WTC11 (cell line): ENCODE data around the gene PFN2. TPM values are rescaled to one million over a fixed set of nuclear protein-coding genes. Genes with fewer than 3 reads are reported as not detected.
"Not testable (repeated sequence)": the region's sequence is repeated elsewhere in the genome, so short reads cannot be mapped to it uniquely, and the experiment has no call there.

Experiments
- ATAC-seq: fragments of 200-7000 bp; cut with Tn5 transposase; 2 replicates; pipeline ENCODE4 v1.10.0; 2021; ENCODE audit warnings: mild to moderate bottlenecking, moderate library complexity
- CTCF ChIA-PET: fragments of 300-600 bp; sonication (Branson Sonifier 250); formaldehyde crosslinking; loops from one replicate; lab custom pipeline; 2021; ENCODE audit warnings: antibody characterized with exemption; lab: Charles Lee
- POLR2A ChIA-PET: fragments of 350-600 bp; sonication (Branson Sonifier 250); formaldehyde crosslinking; loops from one replicate; lab custom pipeline; 2021; ENCODE audit warnings: antibody characterized with exemption; lab: Charles Lee
- DNase-seq: peaks from one replicate; pipeline ENCODE4 v3.0.0; 2021; ENCODE audit warnings: low spot score
- H3K27ac Mint-ChIP-seq: 2 replicates; pipeline ENCODE4 v1.8.0; 2021; ENCODE audit warnings: mixed read lengths
- H3K27me3 Mint-ChIP-seq: 2 replicates; pipeline ENCODE4 v1.8.0; 2021; ENCODE audit warnings: low read depth, mild to moderate bottlenecking, moderate library complexity, mixed read lengths
- H3K36me3 Mint-ChIP-seq: 2 replicates; pipeline ENCODE4 v1.8.0; 2021; ENCODE audit warnings: mixed read lengths
- H3K4me1 Mint-ChIP-seq: 2 replicates; pipeline ENCODE4 v1.8.0; 2022; ENCODE audit warnings: mixed read lengths
- H3K4me3 Mint-ChIP-seq: 2 replicates; pipeline ENCODE4 v1.8.0; 2021; ENCODE audit warnings: mild to moderate bottlenecking, moderate library complexity, mixed read lengths
- H3K9me3 Mint-ChIP-seq: 2 replicates; pipeline ENCODE4 v1.8.0; 2021; ENCODE audit warnings: mixed read lengths
- AFF4 ChIP-seq: sonication (generic); formaldehyde crosslinking; IDR thresholded peaks from 2 replicates; pipeline ENCODE4 v1.8.1; 2023; ENCODE audit warnings: mild to moderate bottlenecking, missing genetic modification reagents, borderline replicate concordance
- ATF1 ChIP-seq: sonication (generic); formaldehyde crosslinking; IDR thresholded peaks from 2 replicates; pipeline ENCODE4 v1.8.1; 2023; ENCODE audit warnings: mild to moderate bottlenecking, moderate library complexity, missing genetic modification reagents
- CREM ChIP-seq: sonication (generic); formaldehyde crosslinking; IDR thresholded peaks from 2 replicates; pipeline ENCODE4 v1.8.1; 2022; ENCODE audit warnings: mild to moderate bottlenecking, missing genetic modification reagents, moderate library complexity
- EMX1 ChIP-seq: fragments of 250-450 bp; sonication (Bioruptor Pico); IDR thresholded peaks from 2 replicates; pipeline ENCODE4 v1.8.0; 2021; ENCODE audit warnings: mild to moderate bottlenecking
- ETV6 ChIP-seq: sonication (generic); formaldehyde crosslinking; IDR thresholded peaks from 2 replicates; pipeline ENCODE4 v1.8.1; 2022; ENCODE audit warnings: mild to moderate bottlenecking, missing genetic modification reagents
- FOXK1 ChIP-seq: sonication (generic); formaldehyde crosslinking; IDR thresholded peaks from 2 replicates; pipeline ENCODE4 v1.8.0; 2022; ENCODE audit warnings: mild to moderate bottlenecking, moderate library complexity, missing genetic modification reagents
- HMGA2 ChIP-seq: fragments of 250-450 bp; sonication (Bioruptor Pico); IDR thresholded peaks from 2 replicates; pipeline ENCODE4 v1.4.0; 2021; ENCODE audit warnings: mild to moderate bottlenecking, moderate library complexity
- IRF1 ChIP-seq: sonication (generic); formaldehyde crosslinking; IDR thresholded peaks from 2 replicates; pipeline ENCODE4 v1.8.0; 2023; ENCODE audit warnings: missing genetic modification reagents
- IRF2 ChIP-seq: sonication (generic); formaldehyde crosslinking; IDR thresholded peaks from 2 replicates; pipeline ENCODE4 v1.8.0; 2022; ENCODE audit warnings: low read depth, missing genetic modification reagents, borderline replicate concordance
- JUN ChIP-seq: sonication (generic); formaldehyde crosslinking; IDR thresholded peaks from 2 replicates; pipeline ENCODE4 v1.8.0; 2023; ENCODE audit warnings: mild to moderate bottlenecking, missing genetic modification reagents
- KAT7 ChIP-seq: sonication (generic); formaldehyde crosslinking; IDR thresholded peaks from 2 replicates; pipeline ENCODE4 v1.8.1; 2023; ENCODE audit warnings: missing genetic modification reagents, mild to moderate bottlenecking, borderline replicate concordance
- MLX ChIP-seq: sonication (generic); formaldehyde crosslinking; IDR thresholded peaks from 2 replicates; pipeline ENCODE4 v1.8.1; 2023; ENCODE audit warnings: mild to moderate bottlenecking, missing genetic modification reagents, moderate library complexity
- PRRX2 ChIP-seq: fragments of 250-450 bp; sonication (Bioruptor Pico); IDR thresholded peaks from 2 replicates; pipeline ENCODE4 v1.8.0; 2021; ENCODE audit warnings: mild to moderate bottlenecking
- RORB ChIP-seq: fragments of 250-450 bp; sonication (Bioruptor Pico); IDR thresholded peaks from 2 replicates; pipeline ENCODE4 v1.9.0; 2021; ENCODE audit warnings: mild to moderate bottlenecking
- SMAD3 ChIP-seq: sonication (generic); formaldehyde crosslinking; IDR thresholded peaks from 2 replicates; pipeline ENCODE4 v1.8.0; 2022; ENCODE audit warnings: missing genetic modification reagents, mild to moderate bottlenecking, borderline replicate concordance
- TCF7 ChIP-seq: sonication (generic); formaldehyde crosslinking; IDR thresholded peaks from 2 replicates; pipeline ENCODE4 v1.8.0; 2022; ENCODE audit warnings: mild to moderate bottlenecking, low read depth, missing genetic modification reagents, moderate library complexity
- TEAD1 ChIP-seq: sonication (generic); formaldehyde crosslinking; IDR thresholded peaks from 2 replicates; pipeline ENCODE4 v1.8.0; 2022; ENCODE audit warnings: mild to moderate bottlenecking, missing genetic modification reagents
- ZNF317 ChIP-seq: sonication (generic); formaldehyde crosslinking; IDR thresholded peaks from 2 replicates; pipeline ENCODE4 v1.8.1; 2023; ENCODE audit warnings: low read depth, mild to moderate bottlenecking, moderate library complexity, missing genetic modification reagents, borderline replicate concordance
- ZNF416 ChIP-seq: fragments of 250-450 bp; sonication (Bioruptor Pico); IDR thresholded peaks from 2 replicates; pipeline ENCODE4 v1.9.0; 2021; ENCODE audit warnings: mild to moderate bottlenecking, inconsistent platforms
- total RNA-seq: library from RNA; stranded (reverse); gene quantifications from 3 replicates; pipeline ENCODE4 v1.2.3, GENCODE V29; 2021
- TF ChIP-seq, protein P1 (sequence below): sonication (generic); formaldehyde crosslinking; IDR thresholded peaks from 2 replicates; pipeline ENCODE4 v1.8.1; 2023; ENCODE audit warnings: mild to moderate bottlenecking, missing genetic modification reagents
- TF ChIP-seq, protein P2 (sequence below): fragments of 250-450 bp; sonication (Bioruptor Pico); IDR thresholded peaks from 2 replicates; pipeline ENCODE4 v1.8.0; 2021; ENCODE audit warnings: mild to moderate bottlenecking

The PFN2 gene
- total RNA-seq, 1 experiment from 2014 or later, result 158 TPM

- DNase-seq (no peak), ATAC-seq (no peak)
- peaks cover 49% of the 10 kb centered on the region for H3K9me3 Mint-ChIP-seq
- peaks cover 79% of the 10 kb centered on the region for H3K36me3 Mint-ChIP-seq
- H3K27ac Mint-ChIP-seq, result no peak overlapping the region
- H3K27me3 Mint-ChIP-seq, result no peaks in the 10 kb centered on the region; the same call in 1 of the 2 replicates
- TF ChIP-seq FOXK1 (CRISPR knock-in tag) (no peak), ETV6 (CRISPR knock-in tag) (no peak), EMX1 (CRISPR knock-in tag) (no peak), RORB (no peak), JUN (CRISPR knock-in tag) (no peak)
- ChIA-PET POLR2A (no interaction called here), CTCF (no interaction called here)
- H3K4me1 Mint-ChIP-seq, result no peaks in the 10 kb centered on the region
- H3K4me3 Mint-ChIP-seq, result no peak overlapping the region
These were observed 23.5 kb downstream of the PFN2 start for GRCh38 chr3:149947231-149947630.

- not testable (repeated sequence) for ATAC-seq, H3K27me3 Mint-ChIP-seq
These were observed 26.7 kb downstream of the PFN2 start for GRCh38 chr3:149943966-149944365.

GRCh38 chr3:149942409-149942808, 28.3 kb downstream of the PFN2 start:
- no peak overlapping the region for H3K4me3 Mint-ChIP-seq
- H3K4me1 Mint-ChIP-seq, result no peaks in the 10 kb centered on the region
- DNase-seq, result no peak
- CTCF ChIA-PET, result no interaction called here
- no peak overlapping the region for H3K27ac Mint-ChIP-seq
- H3K27me3 Mint-ChIP-seq, result no peaks in the 10 kb centered on the region; the same call in 1 of the 2 replicates
- H3K36me3 Mint-ChIP-seq, result peaks cover 55% of the 10 kb centered on the region
- H3K9me3 Mint-ChIP-seq, result peaks cover 45% of the 10 kb centered on the region
- no peak for ATAC-seq
- TF ChIP-seq, protein P1, sequence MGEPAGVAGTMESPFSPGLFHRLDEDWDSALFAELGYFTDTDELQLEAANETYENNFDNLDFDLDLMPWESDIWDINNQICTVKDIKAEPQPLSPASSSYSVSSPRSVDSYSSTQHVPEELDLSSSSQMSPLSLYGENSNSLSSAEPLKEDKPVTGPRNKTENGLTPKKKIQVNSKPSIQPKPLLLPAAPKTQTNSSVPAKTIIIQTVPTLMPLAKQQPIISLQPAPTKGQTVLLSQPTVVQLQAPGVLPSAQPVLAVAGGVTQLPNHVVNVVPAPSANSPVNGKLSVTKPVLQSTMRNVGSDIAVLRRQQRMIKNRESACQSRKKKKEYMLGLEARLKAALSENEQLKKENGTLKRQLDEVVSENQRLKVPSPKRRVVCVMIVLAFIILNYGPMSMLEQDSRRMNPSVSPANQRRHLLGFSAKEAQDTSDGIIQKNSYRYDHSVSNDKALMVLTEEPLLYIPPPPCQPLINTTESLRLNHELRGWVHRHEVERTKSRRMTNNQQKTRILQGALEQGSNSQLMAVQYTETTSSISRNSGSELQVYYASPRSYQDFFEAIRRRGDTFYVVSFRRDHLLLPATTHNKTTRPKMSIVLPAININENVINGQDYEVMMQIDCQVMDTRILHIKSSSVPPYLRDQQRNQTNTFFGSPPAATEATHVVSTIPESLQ (CRISPR knock-in tag), result no peak
- POLR2A ChIA-PET, result no interaction called here

More at GRCh38 chr3:149943966-149944365, 26.7 kb downstream of the PFN2 start:
- H3K27ac Mint-ChIP-seq, H3K4me1 Mint-ChIP-seq, POLR2A ChIA-PET, H3K4me3 Mint-ChIP-seq, CTCF ChIA-PET, DNase-seq: not testable (repeated sequence)
- Mint-ChIP-seq H3K36me3 (peaks cover 68% of the 10 kb centered on the region), H3K9me3 (peaks cover 53% of the 10 kb centered on the region)

DNA sequence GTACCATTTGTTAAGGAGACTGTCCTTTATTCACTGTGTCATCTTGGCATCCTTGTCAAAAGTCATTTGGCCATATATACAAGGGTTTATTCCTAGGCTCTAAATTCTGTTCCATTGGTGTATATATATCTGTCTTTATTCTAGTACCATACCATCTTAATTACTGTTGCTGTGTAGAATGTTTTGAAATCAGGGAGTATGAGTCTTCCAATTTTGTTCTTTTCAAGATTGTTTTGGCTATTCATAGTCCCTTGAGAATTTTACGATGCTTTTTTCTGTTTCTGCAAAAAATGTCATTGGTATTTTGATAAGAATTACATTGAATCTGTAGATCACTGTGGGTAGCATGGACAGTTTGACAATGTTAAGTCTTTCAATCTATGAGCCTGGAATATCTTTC, 28.7 kb downstream of the PFN2 start:
- ChIA-PET POLR2A (no interaction called here), CTCF (no interaction called here)
- Mint-ChIP-seq H3K27me3 (no peaks in the 10 kb centered on the region; the same call in 1 of the 2 replicates), H3K4me1 (no peaks in the 10 kb centered on the region), H3K36me3 (peaks cover 50% of the 10 kb centered on the region), H3K9me3 (peaks cover 41% of the 10 kb centered on the region), H3K4me3 (no peak overlapping the region), H3K27ac (no peak overlapping the region)
- DNase-seq, result no peak
- ATAC-seq, result no peak
- no peak for TF ChIP-seq HMGA2 (CRISPR knock-in tag)
- TF ChIP-seq KAT7 (CRISPR knock-in tag), result no peak
- no peak for TF ChIP-seq TCF7
- no peak for TF ChIP-seq JUN (CRISPR knock-in tag)
- no peak for TF ChIP-seq ATF1 (CRISPR knock-in tag)
- TF ChIP-seq MLX (CRISPR knock-in tag), result no peak
- TF ChIP-seq AFF4 (CRISPR knock-in tag), result no peak
- TF ChIP-seq TEAD1 (CRISPR knock-in tag), result no peak
- no peak for TF ChIP-seq ZNF416 (CRISPR knock-in tag)
- no peak for TF ChIP-seq ZNF317 (CRISPR knock-in tag)
- no peak for TF ChIP-seq PRRX2 (CRISPR knock-in tag)
- no peak for TF ChIP-seq IRF1
- TF ChIP-seq, protein P2, sequence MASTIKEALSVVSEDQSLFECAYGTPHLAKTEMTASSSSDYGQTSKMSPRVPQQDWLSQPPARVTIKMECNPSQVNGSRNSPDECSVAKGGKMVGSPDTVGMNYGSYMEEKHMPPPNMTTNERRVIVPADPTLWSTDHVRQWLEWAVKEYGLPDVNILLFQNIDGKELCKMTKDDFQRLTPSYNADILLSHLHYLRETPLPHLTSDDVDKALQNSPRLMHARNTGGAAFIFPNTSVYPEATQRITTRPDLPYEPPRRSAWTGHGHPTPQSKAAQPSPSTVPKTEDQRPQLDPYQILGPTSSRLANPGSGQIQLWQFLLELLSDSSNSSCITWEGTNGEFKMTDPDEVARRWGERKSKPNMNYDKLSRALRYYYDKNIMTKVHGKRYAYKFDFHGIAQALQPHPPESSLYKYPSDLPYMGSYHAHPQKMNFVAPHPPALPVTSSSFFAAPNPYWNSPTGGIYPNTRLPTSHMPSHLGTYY (CRISPR knock-in tag), result no peak
- TF ChIP-seq CREM (CRISPR knock-in tag), result no peak
- no peak for TF ChIP-seq SMAD3 (CRISPR knock-in tag)
- no peak for TF ChIP-seq IRF2 (CRISPR knock-in tag)
